DMS79 (cell line): Measurements from ENCODE around the gene MPRIP.

Experiments used
- DNase-seq: peaks from one replicate; lab custom pipeline; 2025; lab: John Stamatoyannopoulos, UW

Gene MPRIP

DNA sequence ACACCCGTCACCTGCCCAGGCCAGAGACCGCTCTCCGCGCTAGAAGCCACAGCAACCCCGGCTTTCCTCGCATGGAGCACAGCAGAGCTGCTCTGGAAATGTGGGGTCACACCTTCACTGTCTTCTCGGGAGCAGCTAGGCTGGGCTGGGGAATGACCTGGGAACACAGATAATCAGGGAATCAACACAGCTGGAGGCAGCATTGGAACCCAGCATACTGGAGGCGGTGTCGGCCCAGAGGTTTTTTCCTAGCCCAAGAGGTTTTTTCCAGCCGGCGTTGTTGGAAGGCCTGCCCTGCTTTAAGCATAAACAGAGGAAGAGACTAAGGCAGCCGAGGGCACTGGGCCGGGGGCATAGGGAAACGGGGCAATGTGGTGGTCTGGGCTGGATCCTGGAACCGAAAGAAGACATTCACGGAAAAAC, 164.7 kb downstream of the MPRIP start:
- DNase-seq: no peak

DNA sequence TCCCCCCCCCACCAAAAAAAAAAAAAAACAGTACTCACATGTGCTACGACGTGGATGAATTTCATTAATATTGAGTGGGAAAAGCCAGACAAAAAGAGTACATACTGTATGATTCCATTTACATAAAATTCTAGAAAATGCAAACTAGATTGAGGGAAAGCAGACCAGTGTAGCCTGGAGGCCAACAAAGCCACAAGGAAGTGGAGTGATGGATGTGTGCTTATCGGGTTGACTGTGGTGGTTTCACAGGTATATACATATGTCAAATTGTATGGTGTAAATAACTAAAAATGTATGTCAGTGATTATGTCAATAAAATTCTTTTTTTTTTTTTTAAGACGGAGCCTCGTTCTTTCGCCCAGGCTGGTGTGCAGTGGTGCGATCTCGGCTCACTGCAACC, 165.7 kb downstream of the MPRIP start:
- no peak for DNase-seq

GRCh38 chr17:17213775-17214174, 171.5 kb downstream of the MPRIP start:
- no peak for DNase-seq

DNA sequence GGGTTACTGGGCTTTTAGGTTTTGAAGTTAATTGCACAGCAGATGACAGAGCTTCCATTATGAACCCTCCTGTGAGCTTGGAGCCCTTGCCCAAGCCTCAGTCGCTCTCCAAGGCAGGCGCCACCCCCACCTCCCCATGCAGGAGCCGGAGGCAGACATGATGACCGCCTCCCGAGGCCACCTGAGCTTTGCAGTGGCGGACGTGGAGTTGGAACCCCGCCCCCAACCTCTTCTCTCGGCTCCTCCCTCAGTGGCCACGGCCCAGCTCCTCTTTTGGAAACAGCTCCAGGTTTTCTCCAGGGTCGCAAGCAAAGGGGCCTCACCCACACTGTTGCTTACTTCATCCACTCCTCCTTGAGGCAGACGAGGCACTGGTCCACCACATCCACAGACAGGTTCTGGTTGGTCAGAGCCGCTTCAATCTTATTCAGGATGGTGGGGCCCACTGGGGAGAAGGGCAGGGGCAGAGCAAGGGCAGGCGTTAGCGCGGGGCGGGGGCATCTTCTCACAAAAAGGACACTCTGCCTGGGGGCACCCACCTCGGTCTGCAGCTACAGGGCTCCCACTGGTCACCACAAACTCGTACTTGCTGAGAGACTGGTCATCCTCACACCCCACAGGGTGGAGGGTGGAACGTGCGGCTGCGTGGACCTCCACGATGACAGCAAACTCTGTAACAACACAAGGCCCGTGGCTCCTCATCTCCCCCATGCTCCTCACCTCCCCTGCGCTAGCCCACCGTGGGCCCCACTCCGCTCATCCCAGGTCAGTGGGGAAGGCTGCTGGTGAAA, 172.6 kb downstream of the MPRIP start:
- no peak for DNase-seq

GRCh38 chr17:17215575-17215974, 173.3 kb downstream of the MPRIP start:
- DNase-seq: no peak

GRCh38 chr17:17216236-17216635, 174.0 kb downstream of the MPRIP start:
- no peak for DNase-seq

- DNase-seq: no peak
Measured at GRCh38 chr17:17216776-17217175, 174.5 kb downstream of the MPRIP start.

DNA sequence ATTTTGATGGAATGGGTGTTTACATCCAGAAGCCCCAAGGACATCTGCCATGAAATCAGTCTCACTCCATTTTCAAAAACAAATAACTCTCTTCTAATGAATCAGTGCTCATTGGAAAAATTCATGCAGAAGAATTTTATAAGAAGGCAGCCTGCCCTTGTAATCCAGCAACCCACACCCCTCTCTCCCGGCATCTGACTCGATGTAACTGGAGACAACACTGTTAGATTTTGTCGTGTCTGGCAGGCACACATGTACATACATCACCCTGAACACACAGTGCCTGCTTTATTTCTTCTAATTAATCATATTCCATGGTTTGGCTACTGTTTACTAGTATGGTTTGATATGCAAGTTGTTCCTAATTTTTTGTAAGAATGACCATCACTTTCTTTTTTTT, 175.7 kb downstream of the MPRIP start:
- DNase-seq: no peak

- DNase-seq: no peak
Measured at GRCh38 chr17:17220529-17220928, 178.3 kb downstream of the MPRIP start.

- no peak for DNase-seq
Measured at GRCh38 chr17:17221329-17221728, 179.1 kb downstream of the MPRIP start.

- no peak for DNase-seq
Measured at GRCh38 chr17:17223736-17224135, 181.5 kb downstream of the MPRIP start.

GRCh38 chr17:17224137-17224536, 181.9 kb downstream of the MPRIP start:
- no peak for DNase-seq

DNA sequence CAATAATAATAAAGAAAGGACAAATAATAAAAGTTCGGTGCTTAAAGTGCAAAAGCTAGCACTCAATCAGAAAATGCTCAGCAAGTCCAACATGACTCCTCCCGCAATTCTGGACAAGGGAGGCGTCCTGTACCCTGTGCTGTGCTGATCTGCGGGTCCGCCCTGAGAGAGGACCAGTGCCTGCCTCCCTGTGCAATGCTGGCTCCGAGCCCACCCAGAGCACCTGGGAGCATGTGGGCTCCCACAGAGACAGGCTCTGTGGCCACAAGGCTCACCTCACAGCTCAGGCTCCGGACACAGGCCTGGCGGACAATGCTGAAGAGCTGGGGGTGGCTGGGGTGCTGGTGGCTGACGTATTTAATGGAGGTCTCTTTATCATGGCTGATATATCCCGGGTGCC, 183.6 kb downstream of the MPRIP start:
- no peak for DNase-seq

DNA sequence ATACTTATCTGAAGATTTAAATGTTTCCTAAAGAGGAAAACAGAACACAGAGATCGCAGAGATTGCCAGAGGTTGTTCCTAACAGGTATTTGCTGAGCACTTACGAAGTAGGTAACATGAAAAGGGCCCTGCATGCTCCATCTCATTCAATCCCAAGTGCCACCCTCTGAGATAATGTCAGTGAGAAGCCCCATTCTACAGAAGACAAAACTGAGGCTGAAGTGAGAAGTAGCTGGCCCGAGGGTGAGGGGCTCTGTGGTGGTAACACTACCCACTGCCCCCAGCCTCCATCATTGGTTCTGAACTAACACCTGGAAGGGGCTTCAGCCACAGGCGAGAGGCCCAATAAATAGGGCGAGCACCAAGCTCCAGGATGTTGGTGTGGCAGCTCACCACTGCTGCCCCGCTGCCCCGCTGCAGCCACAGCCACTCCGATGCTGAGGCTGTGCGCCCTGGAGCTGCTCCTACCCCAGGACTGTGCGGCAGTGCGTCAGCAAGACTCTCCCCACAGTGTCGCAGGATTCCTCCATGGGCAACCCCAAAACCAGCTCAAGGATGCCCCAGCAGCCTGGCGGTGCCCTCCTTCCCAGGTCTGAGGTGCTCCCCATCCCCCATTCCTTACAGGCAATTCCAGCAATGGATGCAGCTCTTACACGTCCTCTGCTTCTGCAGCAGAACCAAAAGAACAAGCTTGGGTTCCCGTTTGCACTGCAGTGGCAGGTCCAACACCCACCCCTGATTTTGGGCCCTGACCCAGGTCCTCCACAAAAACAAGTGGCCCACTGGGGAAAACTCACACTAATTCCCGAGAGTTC, 184.4 kb downstream of the MPRIP start:
- no peak for DNase-seq

DNA sequence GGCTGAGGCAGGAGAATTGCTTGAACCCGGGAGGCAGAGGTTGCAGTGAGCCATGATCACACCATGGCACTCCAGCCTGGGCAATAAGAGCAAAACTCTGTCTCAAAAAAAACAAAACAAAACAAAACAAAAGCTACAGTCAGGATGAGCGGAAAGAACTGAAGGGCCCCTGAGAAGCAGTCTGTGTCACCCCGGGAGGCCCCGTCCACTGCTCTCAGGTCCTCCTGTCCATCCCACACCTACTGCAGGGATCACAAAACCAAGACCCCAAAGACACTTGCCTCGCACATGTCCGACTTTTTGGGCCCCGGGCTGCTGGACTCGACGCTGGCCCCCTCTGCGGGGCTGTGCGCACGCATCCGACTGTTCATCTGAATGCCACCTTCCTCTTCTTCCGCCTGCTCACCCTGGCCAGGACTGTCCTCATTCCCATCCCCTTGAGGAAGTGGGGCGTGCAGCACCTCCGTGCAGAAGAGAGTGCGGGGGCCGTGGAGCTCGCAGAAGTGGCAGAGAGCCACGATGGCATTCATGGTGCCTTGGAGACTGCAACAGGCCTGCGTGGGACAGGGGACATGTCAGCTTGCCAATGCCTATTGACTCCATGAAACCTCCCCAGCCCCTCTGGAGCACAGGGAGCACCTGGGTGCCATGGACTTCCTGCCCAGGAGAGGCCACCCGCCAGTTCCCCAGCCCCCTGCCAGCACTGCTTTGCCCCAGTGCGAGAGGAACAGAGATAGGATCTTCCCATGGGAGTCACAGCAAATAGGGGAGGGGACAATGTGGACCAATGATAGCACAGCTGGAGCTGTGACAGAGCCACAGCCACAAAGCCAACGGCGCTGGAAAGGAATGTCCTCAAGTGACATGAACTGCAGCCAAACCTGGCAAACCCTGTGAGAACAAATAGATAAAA, 185.6 kb downstream of the MPRIP start:
- DNase-seq: no peak

DNA sequence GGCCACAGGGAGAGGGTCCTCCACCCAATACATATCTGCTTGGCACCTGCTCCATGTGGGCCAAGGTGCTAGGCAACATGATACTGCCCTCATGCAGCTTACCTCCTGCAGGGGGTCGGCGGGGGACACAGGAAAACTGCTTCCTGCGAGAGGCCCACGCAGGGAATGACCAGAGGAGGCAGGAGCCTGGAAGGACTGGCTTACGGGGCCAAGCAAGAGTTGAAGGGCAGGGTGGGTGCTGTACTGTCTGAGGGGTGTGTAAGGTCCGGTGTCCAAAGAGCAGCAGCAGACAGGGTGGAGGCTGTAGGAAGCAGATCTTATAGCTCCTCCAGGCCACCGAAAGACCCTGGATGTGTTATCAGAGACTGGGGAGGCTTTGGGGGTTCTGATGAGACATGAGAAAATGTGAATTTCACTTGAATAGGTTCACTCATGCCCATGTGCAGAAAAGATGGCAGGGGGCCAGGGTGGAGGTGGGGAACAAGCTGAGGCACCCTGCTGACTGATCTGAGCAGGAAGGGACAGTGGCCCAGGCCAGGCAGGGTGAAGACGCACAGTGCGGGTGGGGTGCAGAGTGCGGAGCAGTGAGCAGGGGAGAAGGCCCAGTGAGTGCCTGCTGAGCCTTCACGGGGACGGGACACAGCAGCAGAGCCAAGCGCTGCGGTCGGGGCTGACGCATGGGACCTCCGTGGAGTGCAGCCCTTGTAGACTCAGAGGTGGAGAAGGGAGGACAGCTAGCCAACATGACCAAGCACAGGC, 186.4 kb downstream of the MPRIP start:
- DNase-seq: no peak

DNA sequence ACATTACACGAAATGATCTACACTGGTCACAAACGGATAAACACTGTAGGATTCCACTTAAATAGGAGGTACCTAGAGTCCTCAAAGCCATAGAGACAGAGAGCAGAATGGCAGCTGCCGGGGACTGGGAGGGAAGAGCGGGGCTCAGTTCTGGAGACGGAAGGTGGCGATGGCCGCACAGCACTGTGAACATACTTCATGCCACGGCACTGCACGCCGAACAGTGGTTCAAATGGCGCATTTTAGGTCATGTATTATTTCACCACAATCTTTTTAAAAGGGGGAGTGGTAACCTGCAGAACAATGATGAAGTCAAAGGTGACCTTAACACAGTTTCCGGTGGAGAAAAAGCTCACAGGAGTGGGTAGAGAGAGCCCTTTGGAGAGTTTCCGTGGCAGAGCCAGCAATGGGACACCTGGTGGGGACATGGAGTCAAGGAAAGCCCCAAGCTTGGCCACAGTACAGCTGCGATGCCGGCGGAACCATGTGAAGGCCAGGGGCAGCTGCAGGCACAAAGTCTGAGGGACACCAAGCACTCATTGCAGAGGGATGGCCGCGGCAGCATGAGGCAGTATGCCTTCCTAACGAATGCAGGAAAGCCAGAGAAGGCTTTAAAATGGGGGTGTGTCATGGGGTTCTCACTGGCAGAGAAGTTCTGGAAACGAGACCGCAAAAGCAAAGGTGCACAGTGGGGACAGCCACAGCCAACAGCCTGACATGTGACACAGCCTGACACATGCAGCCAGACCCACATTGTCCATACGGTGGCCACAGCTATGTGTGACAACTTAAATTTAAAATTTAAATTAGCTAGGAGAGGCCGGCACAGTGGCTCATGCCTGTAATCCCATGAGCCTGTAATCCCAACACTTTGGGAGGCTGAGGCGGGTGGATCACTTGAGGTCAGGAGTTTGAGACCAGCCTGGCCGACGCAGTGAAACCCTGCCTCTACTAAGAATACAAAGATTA, 187.4 kb downstream of the MPRIP start:
- no peak for DNase-seq

DNA sequence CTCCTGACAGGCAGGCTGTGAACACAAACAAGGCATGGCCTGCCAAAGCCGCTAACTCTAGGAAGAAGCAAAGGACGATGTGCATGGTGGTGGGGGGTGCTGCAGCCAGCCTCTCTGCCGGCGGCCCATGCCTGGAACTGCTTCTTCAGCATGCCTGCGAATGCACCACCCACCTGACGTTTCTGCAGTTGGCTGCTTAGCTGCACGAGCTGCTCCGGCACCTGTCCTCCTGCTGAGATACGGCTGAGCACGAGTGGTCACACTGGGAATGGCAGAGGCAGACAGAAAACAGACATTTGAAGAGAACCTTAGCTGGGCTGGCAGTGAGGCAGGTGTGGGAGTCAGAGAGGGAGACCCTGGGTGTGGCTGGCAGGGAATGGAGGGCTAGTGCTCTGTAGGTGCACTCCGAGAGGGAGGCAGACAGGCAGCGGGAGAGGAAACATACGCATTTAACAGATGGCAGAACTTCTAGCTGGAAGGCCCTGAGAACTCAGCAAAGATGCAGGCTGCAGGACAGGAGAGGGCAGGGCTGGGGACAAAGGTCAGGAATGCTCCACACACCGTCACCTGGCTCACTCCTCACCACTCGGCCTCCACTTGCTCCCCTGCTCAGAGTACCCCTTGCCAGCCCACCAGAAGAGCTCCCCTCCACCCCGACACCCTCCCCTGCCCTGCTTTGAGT, 189.5 kb downstream of the MPRIP start:
- DNase-seq: no peak

DNA sequence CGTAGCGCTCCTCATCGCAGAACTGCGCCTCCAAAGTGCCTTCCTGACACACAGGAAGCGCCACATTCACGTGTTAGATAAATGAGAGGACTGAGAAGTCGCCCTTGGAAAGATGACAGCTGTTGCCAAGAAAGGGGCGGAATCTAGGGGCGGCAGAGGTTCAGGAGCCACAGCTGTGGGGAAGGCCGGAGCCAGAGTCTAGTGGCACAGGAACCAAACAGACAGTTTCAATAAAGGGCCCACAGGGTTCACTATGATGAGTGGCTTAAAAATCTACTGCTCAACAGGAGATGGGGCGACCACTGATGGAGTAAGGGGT, 190.0 kb downstream of the MPRIP start:
- no peak for DNase-seq
